Hepatocyte (in vitro differentiated cells): Measurements from ENCODE around the gene ELSPBP1. TPM values are rescaled to one million over a fixed set of nuclear protein-coding genes. Genes with fewer than 3 reads are reported as not detected.

Experiments
- DNase-seq: peaks from one replicate; pipeline ENCODE4 v3.0.0-alpha.2; 2016; ENCODE audit warnings: low spot score
- H2AFZ ChIP-seq: fragments of 200-600 bp; sonication (generic); 2 replicates; pipeline ENCODE4 v1.6.0; 2016; ENCODE audit warnings: antibody characterized with exemption, mild to moderate bottlenecking
- H3K27ac ChIP-seq: fragments of 200-600 bp; sonication (generic); 2 replicates; pipeline ENCODE4 v1.5.1; 2016; ENCODE audit warnings: mild to moderate bottlenecking
- H3K27me3 ChIP-seq: fragments of 200-600 bp; sonication (generic); 2 replicates; pipeline ENCODE4 v1.6.1; 2016
- H3K36me3 ChIP-seq: fragments of 200-600 bp; sonication (generic); replicated peaks from 2 replicates; pipeline ENCODE4 v1.5.1; 2016; ENCODE audit warnings: low read depth; ENCODE audit not compliant: insufficient read depth
- H3K4me1 ChIP-seq: fragments of 200-600 bp; sonication (generic); 2 replicates; pipeline ENCODE4 v1.5.1; 2016; ENCODE audit warnings: mild to moderate bottlenecking, moderate library complexity; ENCODE audit not compliant: insufficient read depth
- H3K4me2 ChIP-seq: fragments of 200-600 bp; sonication (generic); 2 replicates; pipeline ENCODE4 v1.6.0; 2016
- H3K4me3 ChIP-seq: fragments of 200-600 bp; sonication (generic); 2 replicates; pipeline ENCODE4 v1.5.1; 2016; ENCODE audit warnings: mild to moderate bottlenecking
- H3K79me2 ChIP-seq: fragments of 200-600 bp; sonication (generic); 2 replicates; pipeline ENCODE4 v1.6.0; 2017; ENCODE audit warnings: mild to moderate bottlenecking
- H3K9me2 ChIP-seq: fragments of 200-600 bp; sonication (generic); replicated peaks from 2 replicates; pipeline ENCODE4 v1.6.0; 2017; ENCODE audit warnings: mild to moderate bottlenecking; ENCODE audit not compliant: insufficient read depth
- H3K9me3 ChIP-seq: fragments of 200-600 bp; sonication (generic); 2 replicates; pipeline ENCODE4 v1.5.1; 2016; ENCODE audit warnings: low read depth, mild to moderate bottlenecking
- H4K20me1 ChIP-seq: fragments of 200-600 bp; sonication (generic); 2 replicates; pipeline ENCODE4 v1.6.0; 2016; ENCODE audit warnings: mild to moderate bottlenecking; ENCODE audit not compliant: insufficient read depth, poor library complexity, severe bottlenecking
- EZH2 ChIP-seq: fragments of 200-600 bp; sonication (generic); IDR thresholded peaks from 2 replicates; pipeline ENCODE4 v1.6.1; 2016; ENCODE audit warnings: antibody characterized with exemption, mild to moderate bottlenecking, borderline replicate concordance
- EZH2phosphoT487 ChIP-seq: fragments of 200-600 bp; sonication (generic); IDR thresholded peaks from one replicate; pipeline ENCODE4 v1.6.1; 2018; ENCODE audit warnings: antibody characterized with exemption, mild to moderate bottlenecking, low read depth, moderate library complexity; ENCODE audit not compliant: unreplicated experiment, severe bottlenecking
- WGBS: methylation state at CpG from one replicate; pipeline ENCODE4 v1.1.6; 2016; ENCODE audit warnings: low lambda C conversion rate; ENCODE audit errors: missing lambda C conversion rate; 5-methylcytosine and 5-hydroxymethylcytosine counted together
- polyA plus RNA-seq: library from polyadenylated mRNA; unstranded; fragments of >200 nt; fragmentation: Nextera tagmentation; extraction: Ambion mirVana; gene quantifications from 2 replicates; pipeline ENCODE4 v1.2.1, GENCODE V29; 2016
- total RNA-seq: library from RNA; depleted of rRNA; stranded (reverse); fragments of >200 nt; gene quantifications from 2 replicates; pipeline ENCODE4 v1.2.3, GENCODE V29; 2014
- TF ChIP-seq, protein P1 (sequence below): fragments of 200-600 bp; sonication (generic); IDR thresholded peaks from 2 replicates; pipeline ENCODE4 v1.5.1; 2016; ENCODE audit warnings: antibody characterized with exemption, mild to moderate bottlenecking; ENCODE audit not compliant: poor library complexity

The ELSPBP1 gene
- total and polyA plus RNA-seq, 2 experiments from 2014 or later, result 0.28 to 1.0 TPM

GRCh38 chr19:48041877-48042580, 47.6 kb downstream of the ELSPBP1 start:
- Histone ChIP-seq H2AFZ (no peak overlapping the region), H3K9me2 (no peaks in the 10 kb centered on the region), H3K4me1 (no peaks in the 10 kb centered on the region), H4K20me1 (no peaks in the 10 kb centered on the region), H3K27ac (no peak overlapping the region), H3K79me2 (no peaks in the 10 kb centered on the region), H3K4me2 (no peak overlapping the region), H3K27me3 (no peaks in the 10 kb centered on the region), H3K36me3 (no peaks in the 10 kb centered on the region), H3K9me3 (no peaks in the 10 kb centered on the region), H3K4me3 (no peak overlapping the region)
- TF ChIP-seq, protein P1, sequence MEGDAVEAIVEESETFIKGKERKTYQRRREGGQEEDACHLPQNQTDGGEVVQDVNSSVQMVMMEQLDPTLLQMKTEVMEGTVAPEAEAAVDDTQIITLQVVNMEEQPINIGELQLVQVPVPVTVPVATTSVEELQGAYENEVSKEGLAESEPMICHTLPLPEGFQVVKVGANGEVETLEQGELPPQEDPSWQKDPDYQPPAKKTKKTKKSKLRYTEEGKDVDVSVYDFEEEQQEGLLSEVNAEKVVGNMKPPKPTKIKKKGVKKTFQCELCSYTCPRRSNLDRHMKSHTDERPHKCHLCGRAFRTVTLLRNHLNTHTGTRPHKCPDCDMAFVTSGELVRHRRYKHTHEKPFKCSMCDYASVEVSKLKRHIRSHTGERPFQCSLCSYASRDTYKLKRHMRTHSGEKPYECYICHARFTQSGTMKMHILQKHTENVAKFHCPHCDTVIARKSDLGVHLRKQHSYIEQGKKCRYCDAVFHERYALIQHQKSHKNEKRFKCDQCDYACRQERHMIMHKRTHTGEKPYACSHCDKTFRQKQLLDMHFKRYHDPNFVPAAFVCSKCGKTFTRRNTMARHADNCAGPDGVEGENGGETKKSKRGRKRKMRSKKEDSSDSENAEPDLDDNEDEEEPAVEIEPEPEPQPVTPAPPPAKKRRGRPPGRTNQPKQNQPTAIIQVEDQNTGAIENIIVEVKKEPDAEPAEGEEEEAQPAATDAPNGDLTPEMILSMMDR, result no peak
- TF ChIP-seq EZH2phosphoT487 (no peak), EZH2 (no peak)
- no peak for DNase-seq
- 63% methylated on average over 2 of the region's 2 CpGs for WGBS

- Histone ChIP-seq H4K20me1 (no peaks in the 10 kb centered on the region), H3K4me2 (no peak within 1 kb of the TSS), H2AFZ (no peak within 1 kb of the TSS), H3K36me3 (no peaks in the 10 kb centered on the region), H3K79me2 (no peaks in the 10 kb centered on the region), H3K4me3 (no peak within 1 kb of the TSS), H3K4me1 (no peaks in the 10 kb centered on the region), H3K9me3 (no peaks in the 10 kb centered on the region), H3K27ac (no peak within 1 kb of the TSS), H3K9me2 (no peaks in the 10 kb centered on the region), H3K27me3 (no peaks in the 10 kb centered on the region)
- WGBS, result 73% methylated on average over 10 of the region's 10 CpGs
- TF ChIP-seq EZH2 (no peak), EZH2phosphoT487 (no peak)
- TF ChIP-seq, protein P1, result no peak
- DNase-seq, result no peak
Observed at GRCh38 chr19:48043675-48044258, 49.3 kb downstream of the ELSPBP1 start, which contains the start of gene CABP5. TSS of gene CABP5 (minus strand) at chr19:48044079. CDS start at chr19:48043922, 157 bp downstream.

GRCh38 chr19:48044561-48044960, 50.1 kb downstream of the ELSPBP1 start:
- no peak overlapping the region for H3K27ac ChIP-seq
- no peaks in the 10 kb centered on the region for H3K4me1 ChIP-seq
- no peaks in the 10 kb centered on the region for H3K9me3 ChIP-seq
- no peaks in the 10 kb centered on the region for H4K20me1 ChIP-seq
- TF ChIP-seq EZH2 (no peak), EZH2phosphoT487 (no peak)
- TF ChIP-seq, protein P1, result no peak
- WGBS, result 94% methylated on average over 5 of the region's 5 CpGs
- H3K4me2 ChIP-seq, result no peak overlapping the region
- H3K36me3 ChIP-seq, result no peaks in the 10 kb centered on the region
- H3K79me2 ChIP-seq, result no peaks in the 10 kb centered on the region
- no peak overlapping the region for H3K4me3 ChIP-seq
- no peaks in the 10 kb centered on the region for H3K9me2 ChIP-seq
- no peak overlapping the region for H2AFZ ChIP-seq
- H3K27me3 ChIP-seq, result no peaks in the 10 kb centered on the region
- no peak for DNase-seq
